ENCODE measurements around the gene TDRD1.

GRCh38 chr10:114212153-114212552, 33.0 kb downstream of the TDRD1 start:
- TF ChIP-seq EZH2 (IDR thresholded peaks at IDR 0.05; ENCODE audit: borderline replicate concordance, low read depth, low read length, poor library complexity, severe bottlenecking) = no peak
- TF ChIP-seq, protein P1, sequence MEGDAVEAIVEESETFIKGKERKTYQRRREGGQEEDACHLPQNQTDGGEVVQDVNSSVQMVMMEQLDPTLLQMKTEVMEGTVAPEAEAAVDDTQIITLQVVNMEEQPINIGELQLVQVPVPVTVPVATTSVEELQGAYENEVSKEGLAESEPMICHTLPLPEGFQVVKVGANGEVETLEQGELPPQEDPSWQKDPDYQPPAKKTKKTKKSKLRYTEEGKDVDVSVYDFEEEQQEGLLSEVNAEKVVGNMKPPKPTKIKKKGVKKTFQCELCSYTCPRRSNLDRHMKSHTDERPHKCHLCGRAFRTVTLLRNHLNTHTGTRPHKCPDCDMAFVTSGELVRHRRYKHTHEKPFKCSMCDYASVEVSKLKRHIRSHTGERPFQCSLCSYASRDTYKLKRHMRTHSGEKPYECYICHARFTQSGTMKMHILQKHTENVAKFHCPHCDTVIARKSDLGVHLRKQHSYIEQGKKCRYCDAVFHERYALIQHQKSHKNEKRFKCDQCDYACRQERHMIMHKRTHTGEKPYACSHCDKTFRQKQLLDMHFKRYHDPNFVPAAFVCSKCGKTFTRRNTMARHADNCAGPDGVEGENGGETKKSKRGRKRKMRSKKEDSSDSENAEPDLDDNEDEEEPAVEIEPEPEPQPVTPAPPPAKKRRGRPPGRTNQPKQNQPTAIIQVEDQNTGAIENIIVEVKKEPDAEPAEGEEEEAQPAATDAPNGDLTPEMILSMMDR (conservative IDR thresholded peaks at IDR 0.05; ENCODE audit: low read depth, low read length) = no peak
